Right lobe of liver (tissue), 6 donors: ENCODE measurements around the gene DPH3. TPM values are rescaled to one million over a fixed set of nuclear protein-coding genes. Genes with fewer than 3 reads are reported as not detected.

Source experiments
- ATAC-seq, 4 donors: fragments of 200-7000 bp; cut with Tn5 transposase; one replicate each; pipeline ENCODE4 v1.9.1; 2020; ENCODE audit warnings: mild to moderate bottlenecking in 4 of 4, moderate library complexity in 4 of 4
- DNase-seq, 3 donors: peaks; one replicate each; pipeline ENCODE4 v3.0.0-alpha.2; 2020
- H3K27ac ChIP-seq, 3 donors: fragments of 200-600 bp; one replicate each; pipeline ENCODE4 v1.8.0; 2022
- H3K27me3 ChIP-seq, 2 donors: fragments of 200-600 bp; one replicate each; pipeline ENCODE4 v1.8.0; 2022
- H3K36me3 ChIP-seq, 4 donors: fragments of 200-600 bp; sonication (generic) in 1 of 4; one replicate each; pipeline versions ENCODE4 v1.5.1 to v1.8.0; 2017 to 2022; ENCODE audit warnings: control low read depth in 1 of 4
- H3K4me1 ChIP-seq, 4 donors: fragments of 200-600 bp; sonication (generic) in 1 of 4; one replicate each; pipeline versions ENCODE4 v1.5.1 to v1.8.0; 2017 to 2022; ENCODE audit warnings: control low read depth in 1 of 4
- H3K4me3 ChIP-seq, 3 donors: fragments of 200-600 bp; one replicate each; pipeline ENCODE4 v1.8.0; 2022
- H3K9me3 ChIP-seq, 4 donors: fragments of 200-600 bp; sonication (generic) in 1 of 4; one replicate each; pipeline versions ENCODE4 v1.5.1 to v1.8.0; 2017 to 2022; ENCODE audit warnings: control low read depth in 1 of 4
- POLR2A ChIP-seq: fragments of 450-650 bp; IDR thresholded peaks from one replicate; pipeline ENCODE4 v1.6.1; 2017; ENCODE audit warnings: antibody characterized with exemption, mild to moderate bottlenecking
- WGBS: methylation state at CpG from one replicate; pipeline ENCODE4 v1.1.6; 2018; ENCODE audit warnings: low coverage, low lambda C conversion rate; ENCODE audit not compliant: insufficient coverage; ENCODE audit errors: missing lambda C conversion rate; 5-methylcytosine and 5-hydroxymethylcytosine counted together
- intact Hi-C, 2 donors: fragments of 100-400 bp; cut with DNase I; formaldehyde crosslinking; loops; one replicate each; pipeline versions ENCODE4 v1.11.2 to v1.14.1; 2022
- total RNA-seq, 6 experiments: library from RNA; depleted of rRNA in 2 of 6; stranded (reverse); fragments of >200 nt in 2 of 6; fragmentation: NEBNext Ultra II Directional in 3 of 6; extraction: Animal tissue kit (Norgen Biotek cat#: 25700) in 3 of 6; gene quantifications; one replicate each; pipeline versions ENCODE4 v1.1.0 to v1.2.4, GENCODE V29; 2016 to 2023
- TF ChIP-seq, protein P1 (sequence below), 4 donors: fragments of 200-600 bp in 3 of 4; fragments of 450-650 bp in 1 of 4; IDR thresholded peaks; one replicate each; pipeline versions ENCODE4 v1.5.1 to v1.8.0; 2016 to 2022; ENCODE audit warnings: antibody characterized with exemption in 4 of 4, mild to moderate bottlenecking in 2 of 4
- donor health status: DM: no; HTN: yes; CAD: no.
- donor health status: DM: no; HTN: no; CAD: no.
- donor health status: DM: no; HTN: no; CAD: no.
- donor health status: DM: no; HTN: yes; CAD: no.
- donor health status: DM: no; HTN: yes; CAD: no.

The DPH3 gene
- total RNA-seq, 6 experiments from 2014 or later = 9.7 to 15.0 (median 12.9) TPM

DNA sequence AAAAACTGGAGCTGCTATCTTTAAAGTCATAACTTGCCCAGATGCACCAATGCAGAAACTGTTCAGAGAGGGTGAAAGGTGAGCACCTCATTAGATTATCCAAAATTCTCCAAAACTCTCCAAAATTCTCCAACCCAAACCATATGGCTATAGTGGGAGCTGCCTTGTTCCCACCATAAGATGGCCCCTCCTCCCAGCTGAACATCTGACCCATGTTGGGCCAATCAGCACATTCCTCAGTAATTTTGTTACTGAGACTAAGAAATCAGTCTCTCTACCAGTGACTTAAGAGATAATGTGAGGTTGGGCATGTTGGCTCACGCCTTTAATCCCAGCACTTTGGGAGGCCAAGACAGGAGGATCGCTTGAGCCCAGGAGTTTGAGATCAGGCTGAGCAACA is 32.8 kb downstream of the DPH3 start:
- intact Hi-C loops = no loop called here
- DNase-seq (no peak), ATAC-seq (no peak)
- no peak overlapping the region for H3K27ac ChIP-seq
- no peaks in the 10 kb centered on the region for H3K36me3 ChIP-seq
- H3K4me3 ChIP-seq = no peak overlapping the region
- 93% methylated on average over 2 of the region's 2 CpGs for WGBS
- TF ChIP-seq, protein P1, sequence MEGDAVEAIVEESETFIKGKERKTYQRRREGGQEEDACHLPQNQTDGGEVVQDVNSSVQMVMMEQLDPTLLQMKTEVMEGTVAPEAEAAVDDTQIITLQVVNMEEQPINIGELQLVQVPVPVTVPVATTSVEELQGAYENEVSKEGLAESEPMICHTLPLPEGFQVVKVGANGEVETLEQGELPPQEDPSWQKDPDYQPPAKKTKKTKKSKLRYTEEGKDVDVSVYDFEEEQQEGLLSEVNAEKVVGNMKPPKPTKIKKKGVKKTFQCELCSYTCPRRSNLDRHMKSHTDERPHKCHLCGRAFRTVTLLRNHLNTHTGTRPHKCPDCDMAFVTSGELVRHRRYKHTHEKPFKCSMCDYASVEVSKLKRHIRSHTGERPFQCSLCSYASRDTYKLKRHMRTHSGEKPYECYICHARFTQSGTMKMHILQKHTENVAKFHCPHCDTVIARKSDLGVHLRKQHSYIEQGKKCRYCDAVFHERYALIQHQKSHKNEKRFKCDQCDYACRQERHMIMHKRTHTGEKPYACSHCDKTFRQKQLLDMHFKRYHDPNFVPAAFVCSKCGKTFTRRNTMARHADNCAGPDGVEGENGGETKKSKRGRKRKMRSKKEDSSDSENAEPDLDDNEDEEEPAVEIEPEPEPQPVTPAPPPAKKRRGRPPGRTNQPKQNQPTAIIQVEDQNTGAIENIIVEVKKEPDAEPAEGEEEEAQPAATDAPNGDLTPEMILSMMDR (IDR thresholded peaks at IDR 0.05) = no peak
- TF ChIP-seq POLR2A = no peak
- no peaks in the 10 kb centered on the region for H3K27me3 ChIP-seq
- no peaks in the 10 kb centered on the region for H3K9me3 ChIP-seq
- H3K4me1 ChIP-seq = peaks cover 0 to 15% (median 0%) of the 10 kb centered on the region in 4 donors

DNA sequence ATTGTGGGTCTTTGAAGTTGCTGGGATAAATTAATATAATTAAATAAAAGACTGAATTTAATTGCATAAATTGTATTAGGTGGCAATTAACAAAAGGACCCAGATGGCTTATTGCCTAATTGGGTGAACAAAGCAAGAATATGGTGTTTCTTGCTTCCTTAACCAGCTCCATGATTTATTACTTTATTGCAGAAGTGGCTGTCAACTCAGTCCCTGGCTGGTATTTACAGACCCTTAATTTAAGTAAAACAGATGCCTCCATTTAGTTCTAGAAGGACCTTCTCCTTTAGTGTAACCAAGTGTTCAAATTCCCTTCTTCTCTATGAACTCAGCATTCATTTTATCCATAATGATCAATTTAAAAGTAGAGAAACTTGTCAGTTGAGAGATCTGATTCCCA is 35.1 kb downstream of the DPH3 start:
- DNase-seq (no peak), ATAC-seq (no peak)
- Histone ChIP-seq H3K27me3 (no peaks in the 10 kb centered on the region), H3K9me3 (no peaks in the 10 kb centered on the region), H3K4me3 (no peak overlapping the region), H3K4me1 (no peaks in the 10 kb centered on the region), H3K36me3 (no peaks in the 10 kb centered on the region), H3K27ac (no peak overlapping the region)
- TF ChIP-seq, protein P1 (IDR thresholded peaks at IDR 0.05) = no peak
- TF ChIP-seq POLR2A = no peak
- intact Hi-C loops = no loop called here

DNA sequence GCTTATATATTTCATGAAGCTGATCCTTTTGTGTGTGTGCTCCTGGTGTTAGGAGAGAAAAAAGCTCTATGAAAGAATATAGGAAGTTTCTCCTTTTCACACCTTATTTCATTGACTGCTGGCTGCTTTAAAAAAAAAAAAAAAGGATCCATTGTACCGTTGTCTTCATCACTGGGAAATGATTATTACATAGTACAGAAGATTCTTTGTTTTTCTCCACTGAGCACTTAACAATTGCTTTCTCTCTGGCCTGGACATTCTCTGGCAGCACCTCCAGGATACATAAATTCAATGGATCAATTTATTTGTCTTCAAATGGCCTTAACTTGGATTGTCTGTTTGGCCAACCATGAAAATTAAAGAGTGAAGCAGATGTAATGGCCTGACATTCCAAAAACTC is 37.2 kb downstream of the DPH3 start:
- Histone ChIP-seq H3K9me3 (no peaks in the 10 kb centered on the region), H3K4me3 (no peak overlapping the region), H3K27me3 (no peaks in the 10 kb centered on the region), H3K4me1 (no peaks in the 10 kb centered on the region), H3K36me3 (no peaks in the 10 kb centered on the region), H3K27ac (no peak overlapping the region)
- intact Hi-C loops = no loop called here
- TF ChIP-seq POLR2A = no peak
- TF ChIP-seq, protein P1 (IDR thresholded peaks at IDR 0.05) = no peak
- ATAC-seq (no peak), DNase-seq (no peak)
- WGBS = 56% methylated on average over 1 of the region's 1 CpG

DNA sequence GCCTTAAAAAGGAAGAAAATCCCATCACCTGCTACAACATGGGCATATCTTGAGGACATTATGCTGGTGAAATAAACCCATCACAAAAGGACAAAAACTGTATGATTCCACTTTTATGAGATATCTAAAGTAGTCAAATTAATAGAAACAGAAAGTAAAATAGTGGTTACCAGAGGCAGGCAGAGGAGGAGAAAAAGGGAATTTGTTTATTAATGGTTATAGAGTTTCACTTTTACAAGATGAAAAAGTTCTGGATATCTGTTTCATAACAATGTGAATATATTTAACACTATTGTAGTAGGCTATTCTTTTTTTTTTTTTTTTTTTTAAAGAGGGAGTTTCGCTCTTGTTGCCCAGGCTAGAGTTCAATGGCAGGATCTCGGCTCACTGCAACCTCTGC is 40.4 kb downstream of the DPH3 start:
- TF ChIP-seq POLR2A = no peak
- TF ChIP-seq, protein P1 (IDR thresholded peaks at IDR 0.05) = no peak
- ATAC-seq (no peak), DNase-seq (no peak)
- Histone ChIP-seq H3K4me3 (no peak overlapping the region), H3K27me3 (no peaks in the 10 kb centered on the region), H3K4me1 (no peaks in the 10 kb centered on the region), H3K9me3 (no peaks in the 10 kb centered on the region), H3K36me3 (peaks cover 0 to 2% (median 0%) of the 10 kb centered on the region in 4 donors), H3K27ac (no peak overlapping the region)
- WGBS = 83% methylated on average over 2 of the region's 2 CpGs
- intact Hi-C loops = no loop called here

DNA sequence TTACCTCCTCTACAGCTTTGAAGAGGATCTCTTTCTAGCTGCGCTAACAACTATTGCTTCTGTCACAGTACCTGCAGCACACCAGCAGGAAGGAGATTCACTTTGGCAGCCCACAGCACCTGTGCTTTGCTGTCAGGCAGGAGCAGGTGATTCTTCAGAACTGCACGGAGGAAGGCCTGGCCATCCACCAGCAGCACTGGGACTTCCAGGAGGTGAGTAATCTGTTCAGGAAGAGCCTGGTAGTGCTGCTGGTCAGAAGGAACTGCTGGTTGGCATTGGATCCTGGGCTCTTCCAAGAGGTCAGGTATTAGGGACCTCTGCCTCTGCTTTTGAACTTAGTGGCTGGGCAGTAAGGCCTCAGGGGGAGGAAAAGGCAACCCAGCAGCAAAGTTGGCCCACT is 42.2 kb downstream of the DPH3 start:
- Histone ChIP-seq H3K36me3 (peaks cover 0 to 2% (median 0%) of the 10 kb centered on the region in 4 donors), H3K27me3 (no peaks in the 10 kb centered on the region), H3K9me3 (no peaks in the 10 kb centered on the region), H3K4me1 (no peaks in the 10 kb centered on the region), H3K27ac (no peak overlapping the region), H3K4me3 (no peak overlapping the region)
- WGBS = 100% methylated on average over 1 of the region's 2 CpGs
- DNase-seq (no peak), ATAC-seq (no peak)
- intact Hi-C loops = no loop called here
- no peak for TF ChIP-seq POLR2A
- TF ChIP-seq, protein P1 (IDR thresholded peaks at IDR 0.05) = no peak
